ENCODE data around the gene HOXB8.

Gene HOXB8

GRCh38 chr17:48615047-48615962 is at the start of gene HOXB8:
Gene HOXB8 (minus strand): TSS chr17:48615292. CDS start chr17:48614704, 588 bp downstream.
- no peak for DNase-seq (ENCODE audit: low read depth in 2 of 2)

GRCh38 chr17:48663134-48663924 is 48.2 kb upstream of the HOXB8 start:
- no peak for DNase-seq (ENCODE audit: low read depth in 2 of 2)

DNA sequence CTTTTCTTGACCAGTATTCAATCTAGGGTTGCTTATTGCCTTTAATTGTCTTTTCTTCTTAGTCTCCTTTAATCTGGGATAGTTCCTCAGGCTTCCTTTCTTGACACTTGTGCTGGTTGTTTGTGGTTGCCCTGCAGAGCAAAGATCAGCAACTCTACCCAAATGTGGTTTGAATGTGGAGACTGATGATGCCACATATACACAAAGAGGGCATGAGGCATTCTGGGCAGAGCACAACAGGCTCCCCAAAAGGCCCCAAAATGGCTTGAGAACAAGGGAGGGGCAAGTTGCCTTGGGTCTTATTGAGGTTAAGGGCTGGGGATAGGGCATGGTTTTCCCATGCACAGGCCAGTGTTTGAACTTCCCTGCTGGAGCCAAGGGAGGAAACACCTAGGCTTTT is 40.8 kb upstream of the HOXB8 start:
- no peak for DNase-seq (ENCODE audit: low read depth in 2 of 2)

GRCh38 chr17:48649741-48650140 is 34.6 kb upstream of the HOXB8 start:
- DNase-seq (ENCODE audit: low read depth in 2 of 2), result no peak

- no peak for DNase-seq (ENCODE audit: low read depth in 2 of 2)
Measured at GRCh38 chr17:48647963-48648245, 32.8 kb upstream of the HOXB8 start.

DNA sequence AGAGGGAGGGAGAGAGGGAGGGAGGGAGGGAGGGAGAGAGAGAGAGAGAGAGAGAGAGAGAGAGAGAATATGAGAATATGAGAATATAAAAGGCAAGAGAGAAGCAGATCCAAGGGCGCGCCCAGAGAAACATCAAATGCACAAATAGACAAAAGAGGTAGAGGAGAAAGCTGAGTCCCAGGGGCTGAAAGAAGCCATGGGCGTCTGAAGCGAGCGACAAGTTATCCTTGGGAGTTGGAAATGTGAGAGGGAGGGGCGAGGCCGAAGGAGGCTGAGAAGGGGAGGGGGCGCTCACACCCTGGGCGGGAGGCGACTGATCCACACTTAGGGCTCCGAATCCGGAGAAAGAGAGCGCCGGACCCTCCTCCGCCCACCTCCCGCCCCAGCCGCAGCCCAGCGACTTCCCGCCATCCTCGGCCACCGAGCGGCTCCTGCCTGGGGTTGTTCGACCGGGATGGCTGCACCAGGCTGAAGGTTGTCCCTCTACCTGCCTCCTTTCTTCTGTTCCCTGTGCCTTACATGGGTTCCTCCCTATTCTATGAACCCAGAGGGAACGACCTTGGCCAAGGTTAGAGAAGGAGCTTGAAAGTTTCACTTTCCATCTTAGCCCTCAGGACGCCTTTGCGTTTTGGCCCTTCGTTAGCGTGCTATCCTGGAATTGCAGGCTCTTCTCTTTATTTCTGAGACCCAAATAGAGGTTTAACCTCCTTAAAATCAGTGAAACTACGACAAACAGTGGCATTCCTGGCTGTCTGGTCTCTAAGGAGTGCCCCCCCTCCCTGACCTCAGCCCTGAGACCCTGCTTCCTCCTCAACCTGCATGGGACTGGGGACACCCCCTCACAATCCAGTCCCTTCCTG is 32.2 kb upstream of the HOXB8 start:
- no peak for DNase-seq (ENCODE audit: low read depth in 2 of 2)

DNA sequence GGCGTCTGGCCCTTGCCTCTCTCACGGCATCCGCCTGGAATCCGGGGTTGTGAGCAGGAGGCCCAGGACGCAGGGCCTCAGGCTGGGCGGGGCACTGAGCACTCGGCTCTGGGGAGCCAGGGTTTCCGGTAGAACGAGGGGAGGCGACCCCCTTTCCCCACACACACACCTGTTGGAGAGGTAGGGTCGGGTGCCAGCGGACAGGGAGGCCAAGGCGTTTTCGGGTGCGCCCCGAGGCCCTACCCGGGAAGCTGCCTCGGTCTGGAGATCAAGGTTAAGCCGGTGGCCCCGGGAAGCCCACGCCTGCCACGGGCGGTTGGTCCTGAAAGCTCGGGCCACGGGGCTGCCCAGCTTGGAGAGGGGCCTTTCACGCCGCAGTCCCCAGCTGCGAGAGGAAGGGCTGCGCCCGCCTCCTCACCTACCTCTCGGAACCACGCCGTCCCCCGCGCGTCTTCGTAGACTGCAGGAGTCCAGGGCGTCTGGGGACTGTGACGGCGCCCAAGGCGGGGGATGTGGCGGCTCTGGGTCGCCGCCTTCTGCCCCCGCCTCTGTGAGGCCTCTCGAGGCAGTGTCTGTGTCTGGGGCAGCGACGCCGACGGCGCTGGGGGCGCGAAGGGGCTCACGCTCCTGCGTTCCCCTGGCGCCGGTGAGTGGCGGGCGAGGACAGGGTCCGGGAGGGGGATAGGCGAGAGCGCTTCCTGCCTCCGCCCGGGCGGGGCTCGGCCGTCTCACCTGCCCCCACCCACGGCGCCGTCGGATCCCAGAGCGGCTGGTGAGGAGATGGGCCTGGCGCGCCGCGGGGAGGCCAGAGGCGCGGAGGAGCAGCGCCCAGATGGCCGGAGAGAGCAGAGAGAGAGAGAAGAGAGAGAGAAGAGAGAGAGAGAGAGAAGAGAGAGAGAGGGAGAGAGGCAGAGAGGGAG is 31.4 kb upstream of the HOXB8 start:
- DNase-seq (ENCODE audit: low read depth in 2 of 2), result no peak

DNA sequence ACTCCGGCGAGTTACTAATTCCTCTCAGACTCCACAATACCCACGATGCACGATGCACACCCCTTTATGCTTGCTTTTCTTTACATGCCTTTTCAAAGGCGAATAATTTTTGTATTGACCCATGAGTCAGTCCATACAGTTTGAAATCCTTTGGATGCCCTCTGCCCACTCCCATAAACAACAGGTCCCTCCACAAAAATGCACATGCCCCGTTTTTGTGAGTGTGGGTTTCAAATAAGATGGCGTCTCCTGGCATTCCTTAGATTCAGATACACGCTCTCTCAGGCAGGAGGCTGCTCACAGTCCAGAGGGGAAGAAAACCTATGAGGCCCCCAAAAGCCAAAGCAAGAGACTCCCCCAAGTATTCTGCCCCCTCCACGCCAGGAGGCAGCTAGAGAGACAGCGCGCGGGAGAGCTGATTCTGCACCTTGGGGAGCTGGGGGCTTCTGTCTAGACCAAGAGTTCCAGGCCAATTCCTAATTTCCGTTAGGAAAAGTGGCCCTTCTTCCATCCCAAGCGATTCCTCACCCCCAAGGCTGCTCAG is 30.6 kb upstream of the HOXB8 start:
- no peak for DNase-seq (ENCODE audit: low read depth in 2 of 2)

DNA sequence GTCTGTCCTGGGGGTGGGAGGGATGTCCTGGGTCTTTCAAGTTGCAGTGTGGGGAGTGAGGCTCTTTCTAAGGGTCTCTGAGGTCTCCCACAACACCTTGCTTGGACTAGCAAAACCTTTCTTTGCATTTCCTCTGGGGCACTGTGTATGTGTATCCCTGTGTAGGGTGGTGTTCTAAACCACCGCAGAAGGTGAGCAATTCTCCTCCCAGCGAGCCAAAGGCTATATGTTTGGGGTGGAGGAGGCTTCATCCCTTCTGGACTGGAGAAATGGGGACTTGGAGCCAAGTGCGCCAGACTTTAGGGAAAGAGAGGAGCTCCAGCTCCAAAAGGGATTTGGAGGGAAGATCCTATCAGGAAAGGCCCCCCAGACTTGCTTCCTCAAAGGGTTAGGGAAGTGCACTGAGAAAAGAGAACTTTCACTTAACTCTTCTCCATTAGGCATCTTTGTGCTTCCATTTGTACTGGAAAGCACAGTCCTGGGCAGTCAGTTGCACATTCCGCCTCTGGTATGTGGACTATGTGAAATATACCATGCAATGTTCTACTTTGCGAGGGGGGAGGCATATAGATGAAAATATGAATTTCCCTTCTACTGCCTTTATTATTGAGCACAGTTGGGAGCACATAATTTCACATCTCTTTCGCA is 29.9 kb upstream of the HOXB8 start:
- DNase-seq (ENCODE audit: low read depth in 2 of 2), result no peak

DNA sequence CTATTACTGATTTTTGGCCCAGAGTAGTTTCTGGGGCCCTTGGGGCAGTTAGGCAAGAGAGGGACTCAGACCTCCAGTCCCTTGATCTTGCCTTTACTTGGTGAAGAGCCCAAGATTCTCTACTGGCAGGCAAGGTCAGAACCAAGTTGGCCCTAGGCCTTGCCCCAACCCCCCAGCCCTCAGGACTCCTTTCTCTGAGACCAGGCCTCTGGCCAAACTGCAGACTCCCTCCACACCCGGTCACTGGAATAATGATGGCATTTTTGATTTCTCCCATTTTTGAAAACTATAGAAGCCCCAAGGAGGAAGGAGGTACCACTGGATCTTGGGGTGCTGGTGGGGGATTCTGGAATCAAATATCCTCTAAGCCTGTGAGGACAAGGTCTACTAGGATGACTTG is 29.1 kb upstream of the HOXB8 start:
- no peak for DNase-seq (ENCODE audit: low read depth in 2 of 2)

GRCh38 chr17:48643697-48644012 is 28.6 kb upstream of the HOXB8 start:
- DNase-seq (ENCODE audit: low read depth in 2 of 2), result no peak

GRCh38 chr17:48642843-48643696 is 28.0 kb upstream of the HOXB8 start:
- no peak for DNase-seq (ENCODE audit: low read depth in 2 of 2)

DNA sequence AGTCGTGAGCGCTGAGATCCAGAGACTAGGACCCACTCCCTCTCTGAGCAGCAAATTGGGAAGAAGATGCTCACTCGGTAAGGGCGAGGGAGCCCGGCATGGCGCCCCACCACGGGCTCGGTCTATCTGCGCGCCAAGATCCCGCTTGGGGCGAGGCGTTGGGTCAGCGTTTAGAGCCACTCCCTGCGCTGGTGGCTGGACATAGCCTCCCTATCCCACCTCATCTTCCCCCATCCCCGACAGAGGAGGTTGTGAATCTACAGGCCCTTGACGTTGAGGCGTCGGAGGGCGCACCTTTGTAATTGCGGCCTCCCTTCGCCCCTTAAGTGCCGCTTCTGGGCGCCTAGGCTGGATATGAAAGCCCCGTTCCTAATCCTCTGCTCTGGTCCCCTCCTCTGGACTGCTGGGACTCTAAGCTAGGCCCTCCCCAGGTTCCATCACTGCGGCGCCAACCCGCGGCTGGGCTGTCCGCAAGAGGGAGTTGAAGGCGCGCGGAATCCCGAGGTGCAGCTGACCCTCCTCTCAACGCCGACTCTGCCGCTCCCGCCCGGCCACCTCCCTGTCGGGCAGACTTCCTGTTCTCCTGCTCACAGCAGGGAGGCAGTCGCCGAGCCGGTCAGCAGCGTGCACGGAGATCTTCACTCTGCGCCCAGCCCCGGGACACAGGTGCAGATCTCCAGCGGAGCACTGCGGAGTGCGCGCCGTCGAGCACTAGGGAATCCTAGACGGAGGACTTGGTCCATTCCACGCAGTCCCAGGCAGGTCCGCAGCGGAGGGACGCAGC is 27.2 kb upstream of the HOXB8 start:
- no peak for DNase-seq (ENCODE audit: low read depth in 2 of 2)

DNA sequence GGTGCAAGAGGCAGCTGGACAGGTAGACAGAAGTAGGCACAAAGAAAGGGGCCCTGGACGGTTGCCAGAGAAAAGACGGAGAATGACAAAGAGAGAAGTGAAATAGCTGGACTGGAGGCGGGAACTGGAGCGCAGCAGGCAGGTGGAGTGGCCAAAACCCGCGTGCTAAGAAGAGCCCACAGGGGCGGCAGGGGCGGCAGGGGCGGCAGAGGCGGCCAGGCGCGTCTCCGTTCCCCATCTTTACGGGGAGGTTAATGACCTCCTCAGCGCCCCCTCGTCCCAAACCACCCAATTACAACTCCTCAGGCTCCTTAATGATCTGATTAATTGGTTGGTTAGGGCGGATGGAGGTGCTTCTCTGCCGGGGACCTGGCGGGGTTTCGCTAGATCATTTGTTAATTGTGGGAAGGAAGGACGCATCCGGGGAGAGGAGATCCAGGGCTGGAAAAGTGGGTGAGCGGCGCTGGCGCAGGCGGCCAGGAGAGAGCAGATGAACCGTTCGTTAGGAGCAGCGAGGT is 26.5 kb upstream of the HOXB8 start:
- DNase-seq (ENCODE audit: low read depth in 2 of 2), result no peak

DNA sequence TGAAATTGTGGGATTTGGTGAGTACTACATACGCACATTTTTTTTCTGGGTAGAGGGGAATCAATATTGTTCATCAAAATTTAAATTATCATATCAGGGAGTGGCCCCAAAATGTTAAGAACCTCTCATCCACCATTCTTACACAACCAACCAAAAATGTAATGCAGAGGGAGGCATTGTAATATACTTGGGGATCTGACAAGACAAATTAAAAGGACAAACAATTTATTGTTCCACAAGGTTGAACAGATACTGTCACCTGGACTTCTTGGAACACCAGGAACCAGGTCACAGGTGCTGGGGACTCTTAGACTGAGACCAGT is 25.7 kb upstream of the HOXB8 start:
- DNase-seq (ENCODE audit: low read depth in 2 of 2), result no peak

GRCh38 chr17:48639982-48640857 is 25.1 kb upstream of the HOXB8 start:
- DNase-seq (ENCODE audit: low read depth in 2 of 2), result no peak

DNA sequence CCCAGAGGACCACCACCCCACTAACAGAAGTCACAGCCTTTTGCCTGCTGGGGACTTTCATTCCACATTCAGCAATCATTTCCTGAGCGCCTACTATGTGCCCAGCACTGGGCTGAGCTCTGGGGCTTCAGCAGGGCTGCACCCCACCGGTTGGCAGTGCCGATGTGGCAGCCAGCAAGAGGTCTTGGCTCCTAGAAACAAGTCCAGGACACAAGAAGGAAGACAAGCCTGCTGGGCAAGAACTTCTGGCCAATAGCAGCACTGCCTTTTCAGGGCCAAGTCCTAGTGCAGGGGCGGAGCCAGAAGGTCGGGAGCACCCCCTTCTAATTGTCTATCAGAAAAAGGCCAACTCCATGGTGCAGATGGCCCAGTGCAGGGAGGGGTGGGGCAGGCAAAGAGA is 24.0 kb upstream of the HOXB8 start:
- no peak for DNase-seq (ENCODE audit: low read depth in 2 of 2)

All from stimulated activated CD8-positive, alpha-beta memory T cell treated with anti-CD3 and anti-CD28 coated beads, Interleukin-7, amount 100 ng/mL, for 1 hour (primary cell).